CD14-positive monocyte (primary cell): Measurements from ENCODE around the gene FAM20C. TPM values are rescaled to one million over a fixed set of nuclear protein-coding genes. Genes with fewer than 3 reads are reported as not detected.

Experiments used
- DNase-seq, 3 donors: peaks; one replicate each; pipeline ENCODE4 v3.0.0-alpha.2; 2011 to 2022
- H2AFZ ChIP-seq: 2 replicates; pipeline ENCODE4 v1.6.0; 2012; ENCODE audit warnings: mild to moderate bottlenecking, low read depth, low read length, inconsistent platforms; ENCODE audit not compliant: insufficient read depth, poor library complexity, severe bottlenecking
- H3K27ac ChIP-seq, 2 donors: 1 replicate in 1 of 2; 2 replicates in 1 of 2; pipeline ENCODE4 v1.5.1; 2012 to 2013; ENCODE audit warnings: low read length in 2 of 2, control low read depth in 1 of 2, inconsistent platforms in 1 of 2, low read depth in 1 of 2, mild to moderate bottlenecking in 1 of 2
- H3K27me3 ChIP-seq, 2 donors: one replicate each; pipeline versions ENCODE4 v1.6.0 to v1.6.1; 2011 to 2013; ENCODE audit warnings: low read length in 2 of 2; ENCODE audit not compliant: control insufficient read depth in 2 of 2, insufficient read depth in 2 of 2
- H3K36me3 ChIP-seq, 2 donors: replicated peaks in 1 of 2; 1 replicate in 1 of 2; 2 replicates in 1 of 2; pipeline versions ENCODE4 v1.5.1 to v1.6.1; 2012 to 2013; ENCODE audit warnings: low read length in 2 of 2, control low read depth in 1 of 2, inconsistent platforms in 1 of 2, mild to moderate bottlenecking in 1 of 2; ENCODE audit not compliant: insufficient read depth in 2 of 2, control insufficient read depth in 1 of 2
- H3K4me1 ChIP-seq, 2 donors: 1 replicate in 1 of 2; 2 replicates in 1 of 2; pipeline versions ENCODE4 v1.5.1 to v1.6.1; 2012 to 2013; ENCODE audit warnings: low read length in 2 of 2, control low read depth in 1 of 2, inconsistent platforms in 1 of 2, mild to moderate bottlenecking in 1 of 2, moderate library complexity in 1 of 2; ENCODE audit not compliant: insufficient read depth in 2 of 2, control insufficient read depth in 1 of 2
- H3K4me2 ChIP-seq: replicated peaks from 2 replicates; pipeline ENCODE3; 2012; ENCODE audit warnings: low read length, moderate library complexity, mild to moderate bottlenecking; ENCODE audit not compliant: poor library complexity, severe bottlenecking; ENCODE audit errors: extremely low read depth
- H3K4me3 ChIP-seq, 3 experiments: fragments of 200-600 bp in 1 of 3; sonication (generic) in 1 of 3; replicated peaks in 1 of 3; 1 replicate in 2 of 3; 2 replicates in 1 of 3; pipeline ENCODE4 v1.5.1; 2011 to 2013; ENCODE audit warnings: low read length in 3 of 3, mild to moderate bottlenecking in 3 of 3, control low read depth in 2 of 3, low read depth in 2 of 3, inconsistent platforms in 1 of 3, moderate library complexity in 1 of 3
- H3K79me2 ChIP-seq: 2 replicates; pipeline ENCODE4 v1.6.0; 2012; ENCODE audit warnings: mild to moderate bottlenecking, control low read depth, inconsistent platforms, low read length, moderate library complexity; ENCODE audit not compliant: insufficient read depth
- H3K9ac ChIP-seq: 2 replicates; pipeline ENCODE4 v1.6.0; 2017; ENCODE audit warnings: low read length, mild to moderate bottlenecking; ENCODE audit not compliant: insufficient read depth, poor library complexity, severe bottlenecking
- H3K9me3 ChIP-seq, 2 donors: replicated peaks in 1 of 2; 1 replicate in 1 of 2; 2 replicates in 1 of 2; pipeline versions ENCODE4 v1.5.1 to v1.6.1; 2012 to 2013; ENCODE audit warnings: low read length in 2 of 2, control low read depth in 1 of 2; ENCODE audit not compliant: control insufficient read depth in 1 of 2, insufficient read depth in 1 of 2
- H4K20me1 ChIP-seq: 2 replicates; pipeline ENCODE4 v1.6.0; 2012; ENCODE audit warnings: mild to moderate bottlenecking, low read length, control low read depth, moderate library complexity; ENCODE audit not compliant: insufficient read depth
- H3K27ac Mint-ChIP-seq, 7 donors: one replicate each; pipeline ENCODE4 v1.8.0; 2020; ENCODE audit warnings: mild to moderate bottlenecking in 7 of 7, mixed read lengths in 7 of 7, moderate library complexity in 6 of 7, inconsistent platforms in 2 of 7
- H3K27me3 Mint-ChIP-seq, 3 donors: one replicate each; pipeline ENCODE4 v1.8.0; 2021 to 2022; ENCODE audit warnings: low read depth in 3 of 3, mild to moderate bottlenecking in 3 of 3, mixed read lengths in 3 of 3, moderate library complexity in 3 of 3, inconsistent platforms in 1 of 3
- H3K36me3 Mint-ChIP-seq, 2 donors: one replicate each; pipeline ENCODE4 v1.8.0; 2020; ENCODE audit warnings: mixed read lengths in 2 of 2, inconsistent platforms in 1 of 2, mild to moderate bottlenecking in 1 of 2
- H3K4me1 Mint-ChIP-seq: one replicate; pipeline ENCODE4 v1.8.0; 2020; ENCODE audit warnings: mild to moderate bottlenecking, mixed read lengths
- H3K4me3 Mint-ChIP-seq, 2 donors: one replicate each; pipeline ENCODE4 v1.8.0; 2020; ENCODE audit warnings: mild to moderate bottlenecking in 2 of 2, mixed read lengths in 2 of 2, moderate library complexity in 1 of 2
- H3K9me3 Mint-ChIP-seq, 7 donors: one replicate each; pipeline ENCODE4 v1.8.0; 2020 to 2022; ENCODE audit warnings: mixed read lengths in 7 of 7, mild to moderate bottlenecking in 6 of 7, moderate library complexity in 6 of 7, inconsistent platforms in 2 of 7
- WGBS: methylation state at CpG from one replicate; pipeline ENCODE4 v1.1.5; 2013; ENCODE audit warnings: missing lambda C conversion rate; ENCODE audit not compliant: insufficient coverage; 5-methylcytosine and 5-hydroxymethylcytosine counted together
- intact Hi-C, 2 donors: fragments of 100-400 bp; cut with micrococcal nuclease; formaldehyde crosslinking; loops; one replicate each; pipeline versions ENCODE4 v1.15.0 to v1.15.1; 2023
- polyA plus RNA-seq, 3 donors: library from polyadenylated mRNA; depleted of rRNA in 1 of 3; unstranded in 2 of 3; stranded (reverse) in 1 of 3; fragments of 300-500 nt in 2 of 3; fragments of >200 nt in 1 of 3; fragmentation: Illumina TruSeq in 2 of 3; gene quantifications; 1 replicate in 2 of 3; 2 replicates in 1 of 3; pipeline ENCODE4 v1.2.3, GENCODE V29; 2012 to 2021
- TF ChIP-seq, protein P1 (sequence below): fragments of 200-600 bp; IDR thresholded peaks from one replicate; pipeline ENCODE4 v1.8.0; 2022; ENCODE audit warnings: antibody characterized with exemption, mild to moderate bottlenecking

Gene FAM20C
- polyA plus RNA-seq, 3 donors, result 1.2 to 32.2 (median 1.5) TPM

GRCh38 chr7:256981-257646, 64.7 kb downstream of the FAM20C start:
- Histone ChIP-seq H3K9me3 (peaks cover 78 to 91% of the 10 kb centered on the region in 2 donors), H2AFZ (no peak overlapping the region), H3K9ac (no peak overlapping the region), H3K4me3 (no peak overlapping the region), H4K20me1 (no peaks in the 10 kb centered on the region), H3K79me2 (no peaks in the 10 kb centered on the region), H3K36me3 (peaks cover 51 to 93% of the 10 kb centered on the region in 2 donors), H3K4me2 (no peak overlapping the region), H3K4me1 (no peaks in the 10 kb centered on the region), H3K27ac (no peak overlapping the region), H3K27me3 (no peaks in the 10 kb centered on the region)
- no peak for DNase-seq
- intact Hi-C loops, result no loop called here
- TF ChIP-seq, protein P1, sequence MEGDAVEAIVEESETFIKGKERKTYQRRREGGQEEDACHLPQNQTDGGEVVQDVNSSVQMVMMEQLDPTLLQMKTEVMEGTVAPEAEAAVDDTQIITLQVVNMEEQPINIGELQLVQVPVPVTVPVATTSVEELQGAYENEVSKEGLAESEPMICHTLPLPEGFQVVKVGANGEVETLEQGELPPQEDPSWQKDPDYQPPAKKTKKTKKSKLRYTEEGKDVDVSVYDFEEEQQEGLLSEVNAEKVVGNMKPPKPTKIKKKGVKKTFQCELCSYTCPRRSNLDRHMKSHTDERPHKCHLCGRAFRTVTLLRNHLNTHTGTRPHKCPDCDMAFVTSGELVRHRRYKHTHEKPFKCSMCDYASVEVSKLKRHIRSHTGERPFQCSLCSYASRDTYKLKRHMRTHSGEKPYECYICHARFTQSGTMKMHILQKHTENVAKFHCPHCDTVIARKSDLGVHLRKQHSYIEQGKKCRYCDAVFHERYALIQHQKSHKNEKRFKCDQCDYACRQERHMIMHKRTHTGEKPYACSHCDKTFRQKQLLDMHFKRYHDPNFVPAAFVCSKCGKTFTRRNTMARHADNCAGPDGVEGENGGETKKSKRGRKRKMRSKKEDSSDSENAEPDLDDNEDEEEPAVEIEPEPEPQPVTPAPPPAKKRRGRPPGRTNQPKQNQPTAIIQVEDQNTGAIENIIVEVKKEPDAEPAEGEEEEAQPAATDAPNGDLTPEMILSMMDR, result no peak
- no peaks in the 10 kb centered on the region for H3K4me1 Mint-ChIP-seq
- H3K36me3 Mint-ChIP-seq, result peaks cover 63 to 79% of the 10 kb centered on the region in 2 donors
- H3K27ac Mint-ChIP-seq, result no peak overlapping the region
- peaks cover 49 to 86% (median 76%) of the 10 kb centered on the region in 7 donors for H3K9me3 Mint-ChIP-seq
- peaks cover 0 to 3% (median 0%) of the 10 kb centered on the region in 3 donors for H3K27me3 Mint-ChIP-seq
- H3K4me3 Mint-ChIP-seq, result no peak overlapping the region
- over 99% methylated on average over 27 of the region's 29 CpGs for WGBS

- Mint-ChIP-seq H3K27ac (no peak overlapping the region), H3K4me3 (no peak overlapping the region), H3K27me3 (peaks cover 0 to 4% (median 1%) of the 10 kb centered on the region in 3 donors), H3K36me3 (peaks cover 59 to 80% of the 10 kb centered on the region in 2 donors), H3K4me1 (no peaks in the 10 kb centered on the region), H3K9me3 (peaks cover 54 to 91% (median 79%) of the 10 kb centered on the region in 7 donors)
- Histone ChIP-seq H3K79me2 (no peaks in the 10 kb centered on the region), H3K27ac (no peak overlapping the region), H3K4me3 (no peak overlapping the region), H2AFZ (no peak overlapping the region), H3K27me3 (no peaks in the 10 kb centered on the region), H3K9ac (no peak overlapping the region), H3K9me3 (peaks cover 83 to 96% of the 10 kb centered on the region in 2 donors), H4K20me1 (no peaks in the 10 kb centered on the region), H3K4me1 (no peaks in the 10 kb centered on the region), H3K4me2 (no peak overlapping the region), H3K36me3 (peaks cover 46 to 88% of the 10 kb centered on the region in 2 donors)
- 90% methylated on average over 5 of the region's 5 CpGs for WGBS
- no peak for DNase-seq
- intact Hi-C loops, result no loop called here
- TF ChIP-seq, protein P1, result no peak
Measured at GRCh38 chr7:257647-257992, 65.2 kb downstream of the FAM20C start.
